Islet precursor cell (in vitro differentiated cells): Measurements from ENCODE around the gene AIG1.
"Not testable (repeated sequence)": the region's sequence is repeated elsewhere in the genome, so short reads cannot be mapped to it uniquely, and the experiment has no call there.

ENCODE experiments used
- DNase-seq: peaks from one replicate; pipeline ENCODE4 v3.0.0-alpha.2; 2018

AIG1 gene

DNA sequence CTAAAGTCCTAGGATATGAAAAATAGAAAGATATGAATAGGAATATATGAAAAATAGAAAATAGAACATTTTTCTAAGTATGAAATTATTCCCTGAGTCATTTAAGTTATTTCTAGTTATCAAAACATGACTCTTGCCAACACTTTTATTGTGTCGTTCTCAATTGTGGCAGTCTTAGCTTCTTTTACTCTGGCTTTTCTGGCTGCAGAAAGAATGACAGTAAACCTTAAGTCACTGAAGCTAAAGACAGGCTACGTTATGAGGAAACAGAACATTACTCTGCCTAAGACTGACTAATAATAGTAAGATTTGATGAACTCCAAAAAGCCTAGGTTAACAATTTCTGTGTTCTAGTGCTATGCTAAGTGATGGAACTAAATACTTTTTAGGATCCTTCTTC, 74.6 kb downstream of the AIG1 start:
- no peak for DNase-seq

DNA sequence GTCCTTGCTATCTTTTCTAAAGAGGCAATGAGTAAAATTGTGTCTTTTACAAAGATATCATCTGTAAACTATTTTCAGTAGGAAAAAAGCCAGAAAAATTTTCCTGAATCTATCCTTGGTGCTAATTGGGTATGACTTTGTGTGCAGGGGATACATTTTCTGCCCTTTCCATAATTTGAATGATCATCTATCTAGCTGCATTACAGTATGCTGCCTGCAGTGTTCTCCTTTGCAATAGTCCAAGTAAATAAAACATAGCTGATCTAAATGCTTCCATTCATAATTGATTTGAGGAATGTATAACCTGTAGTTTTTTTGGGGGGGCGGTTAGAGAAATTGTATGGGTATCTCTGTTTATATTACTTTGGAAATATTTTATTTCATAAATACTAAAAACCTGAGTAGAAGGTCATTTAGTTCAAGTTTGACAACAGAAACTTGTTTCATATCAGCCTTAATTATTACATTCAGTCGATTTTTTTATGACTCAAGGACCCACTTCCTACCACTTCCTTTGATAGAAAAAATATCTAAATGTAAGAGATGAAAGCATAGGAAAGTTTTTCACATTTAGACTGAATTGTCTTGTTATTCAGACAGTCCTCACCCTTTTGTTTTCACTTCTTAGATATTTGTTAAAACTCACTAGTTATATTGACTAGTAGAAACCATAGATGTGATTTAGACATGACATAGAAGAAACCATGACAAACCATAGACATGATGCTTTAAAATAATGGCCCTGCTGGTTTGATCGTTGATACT, 75.3 kb downstream of the AIG1 start:
- DNase-seq = no peak

DNA sequence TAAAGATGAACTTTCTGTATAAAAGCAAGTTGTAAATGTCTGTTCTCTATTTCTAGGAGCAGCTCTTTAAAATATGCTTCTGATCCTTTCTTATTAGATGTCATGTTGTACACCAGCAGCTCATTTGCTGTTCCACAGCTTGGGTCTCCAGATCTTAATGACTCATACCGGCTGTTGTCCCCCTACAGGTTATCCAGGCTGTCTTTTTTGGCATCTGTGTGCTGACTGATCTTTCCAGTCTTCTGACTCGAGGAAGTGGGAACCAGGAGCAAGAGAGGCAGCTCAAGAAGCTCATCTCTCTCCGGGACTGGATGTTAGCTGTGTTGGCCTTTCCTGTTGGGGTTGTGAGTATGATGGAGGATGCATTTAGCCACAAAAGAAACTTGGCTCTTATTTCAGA, 76.0 kb downstream of the AIG1 start:
- DNase-seq = peak; percentile 60

DNA sequence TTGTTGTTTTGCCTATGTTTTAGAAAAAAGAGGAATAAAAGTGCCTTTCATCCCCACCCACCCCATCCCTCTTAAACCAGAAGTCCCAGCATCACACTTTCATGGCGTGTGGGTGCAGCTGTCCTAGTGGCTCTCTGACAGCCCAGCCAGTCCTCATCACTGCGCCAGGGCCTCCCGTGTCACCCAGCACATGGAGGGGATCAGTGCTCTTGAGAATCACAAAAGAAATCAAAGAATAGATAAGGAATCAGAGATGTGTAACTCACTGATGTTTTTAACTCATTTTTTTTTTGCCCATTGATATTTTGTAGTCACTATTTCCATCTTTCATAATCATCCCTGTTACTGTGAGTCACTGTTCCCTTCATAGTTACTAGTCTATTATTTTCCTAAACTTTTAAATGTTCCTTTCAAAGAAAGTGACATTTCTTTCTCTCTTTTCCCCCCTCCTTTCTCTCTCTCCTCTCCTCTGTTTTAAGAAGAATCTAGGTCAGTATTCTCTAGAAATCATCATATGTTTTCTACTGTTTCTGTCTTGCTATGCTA, 78.6 kb downstream of the AIG1 start:
- DNase-seq = no peak

DNA sequence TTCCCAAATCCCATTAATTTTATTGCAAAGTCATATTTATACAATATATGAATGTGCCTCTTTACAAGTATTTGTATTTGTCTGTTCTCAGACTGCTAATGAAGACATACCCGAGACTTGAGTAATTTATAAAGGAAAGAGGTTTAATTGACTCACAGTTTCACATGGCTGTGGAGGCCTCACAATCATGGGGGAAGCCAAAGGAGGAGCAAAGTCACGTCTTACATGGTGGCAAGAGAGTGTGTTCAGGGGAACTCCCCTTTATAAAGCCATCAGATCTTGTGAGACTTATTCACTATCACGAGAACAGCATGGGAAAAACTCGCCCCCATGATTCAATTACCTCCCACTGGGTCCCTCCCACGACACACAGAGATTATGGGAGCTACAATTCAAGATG, 79.2 kb downstream of the AIG1 start:
- not testable (repeated sequence) for DNase-seq

DNA sequence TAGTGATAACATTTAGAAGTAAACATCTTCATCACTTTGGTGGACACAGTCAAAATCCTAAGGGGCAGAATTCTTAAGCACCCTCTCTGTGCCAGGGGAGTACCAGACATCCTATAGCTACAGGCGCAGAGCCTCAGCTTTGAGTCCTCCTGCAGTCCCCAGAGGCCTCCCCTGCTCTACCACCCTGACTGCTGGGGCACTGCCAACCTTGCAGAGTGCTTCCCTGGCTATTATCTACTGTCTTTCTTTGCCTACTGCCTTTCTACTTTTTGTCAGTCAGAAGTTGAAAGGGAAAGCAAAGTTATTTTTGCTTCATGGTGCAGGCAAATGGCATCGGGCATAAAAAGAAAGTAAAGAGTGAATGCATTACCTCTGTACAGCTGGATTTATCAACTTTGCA, 80.1 kb downstream of the AIG1 start:
- DNase-seq = no peak

DNA sequence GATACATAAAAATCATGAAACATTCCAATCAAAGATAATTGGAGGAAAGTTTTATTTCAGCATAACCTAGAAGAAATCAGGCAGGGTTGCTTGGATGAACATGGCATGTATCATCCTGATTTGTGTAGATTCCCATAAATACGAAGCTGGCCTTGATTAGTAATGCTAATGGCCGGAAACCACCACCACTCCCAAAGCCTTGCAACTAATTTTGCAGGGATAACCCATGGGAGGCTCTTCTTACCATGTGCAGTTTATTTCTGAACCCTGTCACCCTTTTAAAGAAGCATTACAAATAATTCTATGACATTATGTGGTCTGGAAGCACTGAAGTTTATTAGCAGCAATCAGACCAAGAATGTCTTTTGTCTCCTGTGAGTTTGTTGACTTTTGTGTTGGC, 80.8 kb downstream of the AIG1 start:
- DNase-seq = no peak

DNA sequence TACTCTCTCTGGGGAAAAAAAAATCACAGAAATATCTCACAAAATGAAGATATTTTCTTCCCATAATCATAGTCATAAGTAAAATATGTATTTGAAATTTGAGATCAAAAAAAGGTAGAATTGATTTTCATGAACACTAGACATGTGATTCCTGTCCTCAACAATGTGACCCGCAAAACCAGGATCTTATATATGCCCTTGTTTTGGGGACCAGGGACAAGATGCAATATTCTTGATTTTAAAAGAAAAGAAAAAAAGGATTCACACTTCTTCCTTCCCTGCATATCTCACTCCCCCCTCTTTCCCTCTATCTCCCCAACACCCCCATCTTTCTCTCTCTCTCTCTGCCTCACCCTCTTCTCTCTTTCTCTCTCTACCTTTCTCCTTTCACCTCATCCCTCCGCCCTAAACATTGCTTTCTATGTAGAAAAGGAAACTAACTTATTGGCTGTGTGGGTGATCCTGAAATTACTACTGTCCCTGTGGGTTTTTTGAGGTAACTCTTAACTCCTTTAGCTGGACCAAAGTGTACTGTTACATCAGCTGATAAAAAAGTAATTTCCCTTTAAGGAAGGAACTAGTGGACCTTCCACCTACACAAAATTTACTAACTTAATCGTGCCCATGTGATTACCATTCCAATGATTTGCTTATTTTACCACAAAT, 85.6 kb downstream of the AIG1 start:
- no peak for DNase-seq

DNA sequence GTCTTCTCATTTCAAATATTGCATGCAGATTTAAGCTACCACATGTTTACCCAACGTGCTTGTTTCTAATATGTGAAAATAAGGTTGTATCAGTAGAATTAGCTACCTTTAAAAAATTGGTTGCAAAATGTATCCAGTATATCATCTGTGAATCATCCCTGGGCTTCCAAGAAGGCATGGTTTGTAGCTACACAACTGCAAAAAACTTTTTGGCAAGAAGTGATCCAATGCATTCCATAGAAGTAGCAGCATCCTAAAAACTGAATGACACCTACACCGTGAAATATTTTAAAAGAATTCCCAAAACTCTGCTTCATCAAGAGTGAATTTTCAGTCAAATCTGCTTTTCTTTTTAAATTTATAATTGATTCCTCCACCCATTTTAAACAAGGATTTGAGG, 89.1 kb downstream of the AIG1 start:
- DNase-seq = no peak

DNA sequence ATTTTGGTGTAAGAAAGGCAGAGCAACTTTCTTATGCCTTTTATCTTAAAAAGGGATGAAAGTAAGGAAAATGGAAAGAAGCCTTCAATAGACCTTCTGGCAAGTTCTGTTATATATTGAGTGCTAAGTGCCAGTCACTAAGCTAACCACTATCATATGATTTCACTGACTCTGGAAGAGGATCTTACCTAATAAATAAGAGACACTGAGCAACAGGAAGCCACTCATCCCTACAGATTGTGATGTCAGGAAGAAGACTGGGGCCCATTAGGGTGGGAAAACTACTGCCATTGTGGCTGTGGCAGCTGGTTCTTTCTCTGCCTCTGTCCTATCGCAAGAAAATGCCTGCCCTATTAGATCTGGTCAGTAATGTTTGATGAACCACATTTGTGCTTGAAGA, 89.6 kb downstream of the AIG1 start:
- no peak for DNase-seq

DNA sequence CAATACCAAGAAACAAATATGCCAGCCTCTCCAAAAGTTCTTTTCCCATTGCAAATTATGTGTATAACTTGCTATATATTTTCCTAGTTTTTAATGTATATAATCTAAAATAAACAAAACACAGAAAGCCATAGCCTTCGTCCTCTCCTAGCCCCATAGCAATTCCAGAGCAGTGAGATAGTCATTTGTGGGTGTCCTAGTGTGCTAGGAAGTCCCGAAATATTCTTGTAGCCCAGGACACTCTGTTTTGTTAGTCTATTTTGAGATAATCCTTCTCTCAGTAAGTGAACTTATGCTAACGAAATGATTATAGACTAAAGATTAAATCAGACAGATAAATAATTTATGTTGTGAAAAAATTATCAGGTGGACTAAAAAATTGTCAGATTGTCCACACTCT, 90.7 kb downstream of the AIG1 start:
- no peak for DNase-seq

DNA sequence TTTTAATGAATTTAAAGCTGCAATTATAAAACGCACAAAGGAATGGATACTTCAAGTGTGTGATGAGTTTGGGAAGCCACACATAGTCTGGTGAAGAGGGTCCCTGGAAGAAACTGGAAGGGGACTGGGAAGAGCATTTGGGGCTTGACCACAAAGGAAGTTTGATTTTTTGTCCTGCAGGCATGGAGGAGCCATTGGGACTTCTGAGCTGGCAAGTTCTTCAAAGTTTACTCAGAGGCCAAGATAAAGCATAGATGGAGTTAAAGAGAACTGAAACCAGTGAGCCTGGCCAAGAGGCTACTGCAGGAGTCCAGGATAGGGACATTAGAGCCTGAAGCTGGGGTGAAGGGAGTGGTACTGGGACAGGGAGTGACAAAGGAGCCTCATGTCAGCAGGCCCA, 95.0 kb downstream of the AIG1 start:
- no peak for DNase-seq

DNA sequence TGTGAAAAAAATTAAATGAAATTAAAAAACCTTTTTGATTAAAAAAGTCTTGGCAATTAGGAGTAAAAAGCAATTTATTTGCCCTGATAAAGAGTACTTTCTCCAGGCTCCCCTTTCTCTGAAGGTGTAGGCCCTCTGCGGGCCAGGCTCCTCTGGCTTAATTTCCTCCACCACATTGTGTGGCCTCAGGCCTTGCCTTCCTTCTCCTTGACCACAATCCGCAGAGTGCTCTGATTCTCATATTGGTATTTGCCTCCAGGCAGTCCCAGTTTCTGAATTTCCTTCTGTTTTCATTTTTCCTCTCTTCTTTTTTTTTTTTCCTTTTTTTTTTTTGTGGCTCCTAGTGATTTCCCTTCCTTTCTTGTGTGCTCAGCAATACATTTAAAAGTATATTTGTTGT, 96.4 kb downstream of the AIG1 start:
- DNase-seq = peak; percentile 75

DNA sequence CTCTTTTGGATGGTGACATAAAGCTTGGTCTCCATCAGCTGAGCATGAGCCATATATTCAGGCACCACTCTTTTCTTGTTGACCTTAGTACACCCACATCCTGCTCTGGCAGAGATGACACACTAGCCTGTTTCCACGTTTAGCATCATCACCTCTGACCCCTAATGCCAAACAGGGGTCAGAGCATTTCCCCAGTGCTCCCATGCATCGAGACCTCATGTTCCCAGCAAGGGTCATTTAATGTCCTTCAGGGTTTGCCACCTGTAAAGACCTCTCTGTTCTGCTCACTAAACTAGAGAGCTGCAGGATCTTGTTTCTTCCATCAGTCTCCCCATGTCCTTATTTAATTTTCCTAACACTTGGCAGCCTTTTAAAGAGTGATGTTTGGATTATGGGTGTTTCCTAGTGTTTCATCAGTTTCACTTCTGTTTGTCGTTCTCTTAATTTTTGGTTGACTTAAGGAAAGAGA, 97.5 kb downstream of the AIG1 start:
- DNase-seq = no peak

DNA sequence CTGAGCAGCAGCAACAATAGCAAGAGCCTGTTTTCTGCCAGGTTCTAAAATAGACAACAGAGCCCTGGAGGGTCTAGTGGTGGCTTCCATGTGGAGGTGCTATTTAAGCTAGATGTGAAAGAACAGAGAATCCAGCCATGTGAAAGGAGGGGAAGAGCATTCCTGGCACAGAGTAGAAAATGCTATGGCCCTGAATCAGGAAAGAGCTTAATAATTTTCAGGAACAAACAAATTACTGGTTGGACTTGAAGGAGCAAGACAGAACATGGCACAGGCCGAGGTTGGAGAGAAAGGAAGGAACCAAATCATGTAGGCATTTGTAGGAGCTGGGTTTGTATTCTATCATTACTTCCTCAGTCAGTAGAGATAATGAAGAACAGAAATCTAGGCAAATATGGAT, 98.3 kb downstream of the AIG1 start:
- no peak for DNase-seq

DNA sequence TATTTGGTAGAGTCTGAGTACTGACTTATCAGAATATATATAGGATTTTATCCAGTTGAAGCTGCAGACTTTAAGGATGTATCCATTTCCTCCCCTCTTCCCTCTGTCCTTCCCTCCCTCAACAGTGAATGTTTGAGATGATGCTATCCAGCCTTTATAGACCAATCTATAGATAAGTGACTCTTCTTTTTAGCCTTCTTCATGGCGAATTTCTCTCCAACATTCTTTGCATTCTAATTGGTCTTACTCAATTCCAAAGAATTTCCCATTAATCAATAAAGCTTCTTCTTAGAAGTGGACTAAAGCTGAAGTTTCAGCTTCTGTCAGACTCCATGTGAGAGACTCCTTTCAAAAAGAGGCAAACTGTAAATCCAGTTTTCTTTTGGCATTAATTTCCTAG, 99.3 kb downstream of the AIG1 start:
- DNase-seq = no peak

DNA sequence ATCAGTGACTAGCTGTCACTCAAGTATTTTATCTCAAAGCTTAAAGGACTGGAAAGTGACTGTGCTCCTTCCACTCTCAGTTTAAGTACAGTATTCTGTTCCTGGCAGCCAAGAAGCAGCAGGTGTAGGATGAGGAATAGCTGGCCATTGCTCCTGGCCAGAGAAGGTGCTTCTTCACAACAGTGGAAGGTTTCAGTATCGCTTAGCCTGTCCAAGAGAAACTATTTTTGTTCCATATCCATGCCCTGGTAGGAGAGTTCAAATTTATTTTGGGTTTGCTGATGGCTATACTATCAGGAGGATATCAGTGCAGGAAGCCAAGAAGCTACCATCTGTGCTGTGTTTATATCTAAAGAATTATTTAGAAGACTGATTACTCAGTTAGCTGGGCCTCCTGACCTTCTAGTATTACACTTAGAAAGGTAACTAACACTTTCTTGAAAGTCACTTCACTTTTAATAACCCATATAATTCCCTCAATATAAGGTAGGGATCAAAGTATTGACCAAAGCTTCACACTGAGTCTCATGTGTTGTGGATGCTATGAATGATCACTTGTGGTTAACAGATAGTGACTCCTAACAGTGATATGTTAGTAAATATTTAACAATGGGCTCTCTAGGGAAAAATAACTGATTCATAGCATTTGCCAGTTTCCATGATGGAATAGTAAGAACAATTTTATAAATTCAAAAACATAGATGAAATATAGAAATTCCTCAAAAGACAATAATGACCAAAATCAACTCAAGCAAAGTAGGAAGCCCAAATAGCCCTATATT, 99.9 kb downstream of the AIG1 start:
- DNase-seq = no peak

DNA sequence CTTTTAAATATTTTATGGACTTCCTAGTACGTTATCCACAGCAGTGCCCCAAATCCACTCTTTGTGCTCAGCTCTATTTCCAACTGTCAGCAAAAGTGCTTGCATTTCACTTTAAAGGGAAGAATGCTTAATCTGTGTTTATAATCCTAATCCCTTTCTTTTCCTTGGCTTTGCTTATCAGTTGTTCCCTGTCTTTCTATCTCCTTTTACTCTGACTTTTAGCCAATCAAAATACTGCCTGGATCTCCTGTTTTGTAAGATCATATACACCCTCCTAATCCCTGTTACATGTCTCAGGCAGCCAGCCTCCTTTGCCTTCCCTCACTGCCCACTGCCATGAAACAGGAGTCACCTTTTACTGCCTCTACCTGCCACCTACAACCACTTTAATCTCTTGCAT, 102.9 kb downstream of the AIG1 start:
- DNase-seq = no peak

DNA sequence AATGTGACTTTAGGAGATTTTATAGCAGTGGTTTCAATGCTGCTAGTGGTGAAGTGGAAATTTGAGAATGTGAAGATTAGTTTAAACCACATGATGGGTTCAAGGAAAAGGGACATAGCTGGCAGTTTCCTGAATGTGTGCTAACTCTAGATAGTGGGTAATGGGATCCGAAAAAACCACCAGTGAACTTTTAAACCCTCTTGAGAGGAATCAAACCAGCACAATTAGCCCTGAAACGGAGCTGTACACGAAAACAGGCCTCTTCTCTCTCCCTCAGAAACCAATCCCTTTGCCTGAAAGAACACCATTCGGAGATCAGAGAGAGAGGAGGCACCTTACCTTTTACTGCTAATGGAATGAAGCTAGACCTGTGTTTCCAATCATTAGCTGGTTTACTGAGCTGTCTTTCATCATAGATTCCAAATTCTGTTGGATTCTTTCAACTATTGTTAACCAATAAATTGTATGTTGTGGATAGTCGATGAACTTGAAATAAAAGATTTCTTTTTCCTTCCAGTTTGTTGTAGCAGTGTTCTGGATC, 103.9 kb downstream of the AIG1 start:
- peak; percentile 66 for DNase-seq

DNA sequence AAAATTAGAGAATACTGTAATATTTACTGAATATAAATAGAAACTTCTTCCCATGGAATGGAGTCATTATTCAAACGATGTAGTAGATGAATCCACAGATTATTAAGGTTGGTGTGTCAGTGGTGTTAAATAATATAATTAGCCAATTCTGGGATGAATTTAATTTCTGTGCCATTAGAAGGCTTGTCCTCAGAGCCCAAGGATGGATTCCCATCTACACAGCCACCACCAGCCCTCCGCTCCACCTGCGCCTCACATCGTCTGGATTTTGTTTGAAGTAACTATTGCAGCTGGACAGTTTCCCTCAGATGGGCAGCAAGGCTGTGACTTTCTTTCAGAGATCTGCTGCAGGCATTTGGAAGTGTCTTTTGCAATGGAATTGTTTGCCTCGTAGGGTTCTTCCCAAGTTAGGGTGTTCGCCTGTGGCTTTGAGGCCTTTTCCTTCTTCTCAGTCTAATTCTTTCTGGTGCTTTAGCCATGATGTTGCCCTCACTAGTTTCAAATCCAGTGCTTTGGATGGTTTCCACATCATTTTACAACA, 104.7 kb downstream of the AIG1 start:
- DNase-seq = no peak

DNA sequence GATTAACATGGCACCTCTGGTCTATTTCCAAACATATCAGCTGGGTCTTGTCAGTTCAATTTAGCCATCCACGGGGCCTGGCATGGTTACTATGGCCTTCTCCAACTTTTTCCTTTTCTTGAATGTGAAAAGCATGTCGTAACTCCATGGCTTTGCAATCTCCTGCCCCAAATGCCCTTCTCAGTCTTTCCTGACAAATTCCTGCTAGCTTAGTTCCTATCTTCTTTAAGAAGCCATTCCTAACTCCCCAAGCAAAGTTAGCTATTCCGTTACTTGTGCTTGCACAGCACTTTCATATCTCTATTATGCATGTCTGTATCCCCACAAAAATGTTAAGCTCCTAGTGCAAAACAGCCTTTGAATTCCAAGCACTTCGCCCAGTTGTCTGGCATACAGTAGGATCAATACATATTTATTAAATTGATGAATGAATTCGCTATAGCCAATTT, 105.6 kb downstream of the AIG1 start:
- DNase-seq = no peak

DNA sequence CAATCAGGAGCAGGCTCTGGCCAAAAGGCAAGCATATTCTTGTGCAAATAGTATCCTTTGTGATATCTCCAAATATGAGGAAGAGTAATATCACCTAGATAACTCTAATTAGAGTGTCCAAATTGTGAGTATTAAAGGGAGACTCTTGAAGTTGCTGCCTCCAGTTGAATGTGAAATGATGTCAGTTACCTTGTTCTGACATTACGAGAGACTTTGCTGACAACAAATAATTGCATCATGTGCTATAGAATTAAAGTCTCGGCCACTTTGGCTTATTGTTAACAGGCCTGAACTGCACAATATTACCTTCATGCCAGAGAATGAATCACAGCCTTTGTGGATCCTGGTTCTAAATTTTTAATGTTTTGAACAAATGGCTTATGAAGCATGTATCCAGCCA, 106.5 kb downstream of the AIG1 start:
- no peak for DNase-seq

DNA sequence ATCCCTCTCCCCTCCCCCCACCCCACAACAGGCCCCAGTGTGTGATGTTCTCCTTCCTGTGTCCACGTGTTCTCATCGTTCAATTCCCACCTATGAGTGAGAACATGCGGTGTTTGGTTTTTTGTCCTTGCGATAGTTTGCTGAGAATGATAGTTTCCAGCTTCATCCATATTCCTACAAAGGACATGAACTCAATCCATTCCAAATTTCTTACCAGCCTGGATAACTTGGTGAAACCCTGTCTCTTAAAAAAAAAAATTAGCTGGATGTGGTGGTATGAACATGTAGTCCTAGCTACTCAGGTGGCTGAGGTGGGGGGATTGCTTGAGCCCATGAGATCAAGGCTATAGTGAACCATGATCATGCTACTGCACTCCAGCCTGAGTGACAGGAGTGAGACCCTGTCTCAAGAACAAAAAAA, 107.7 kb downstream of the AIG1 start:
- not testable (repeated sequence) for DNase-seq
